K562 (cell line): Measurements from ENCODE around the gene HNRNPA2B1. TPM values are rescaled to one million over a fixed set of nuclear protein-coding genes. Genes with fewer than 3 reads are reported as not detected.

Source experiments
- ATAC-seq: fragments of 200-7000 bp; cut with Tn5 transposase; 3 replicates; pipeline ENCODE4 v1.9.1; 2020; ENCODE audit warnings: moderate library complexity
- BruUV-seq: library from RNA; stranded (reverse); fragments of 400-500 nt; replicated peaks from 2 replicates; lab custom pipeline; 2021; lab: Mats Ljungman, UMichigan
- CTCF ChIA-PET: fragments of 300-600 bp; formaldehyde crosslinking; extraction: SDS; loops from one replicate; lab custom pipeline; 2021; ENCODE audit warnings: low intra/inter-chr PET ratio; lab: Yijun Ruan, JAX
- POLR2A ChIA-PET: fragments of 300-600, 350-650 bp; sonication (Branson Sonifier 250); formaldehyde crosslinking; extraction: SDS; loops from one replicate; lab custom pipeline; 2021; ENCODE audit warnings: antibody characterized with exemption, inconsistent platforms; lab: Yijun Ruan, JAX
- DNase-seq, 4 experiments: peaks; one replicate each; pipeline versions ENCODE4 v3.0.0 to v3.0.0-alpha.2; 2011 to 2018; ENCODE audit warnings: low spot score in 3 of 4, mixed read lengths in 3 of 4; ENCODE audit errors: extremely low read depth in 1 of 4
- FAIRE-seq: peaks from 2 replicates; lab custom pipeline; 2011; peaks lifted over from hg19 to GRCh38; lab: Jason Lieb, UNC
- H2AFZ ChIP-seq: 2 replicates; pipeline ENCODE4 v1.6.0; 2011; ENCODE audit warnings: low read depth, low read length, control low read depth, inconsistent platforms
- H3K27ac ChIP-seq: fragments of 200-600 bp; 3 replicates; pipeline ENCODE4 v1.8.0; 2011; ENCODE audit warnings: low read depth, mild to moderate bottlenecking, control low read depth, inconsistent platforms, low read length, moderate library complexity, mixed read lengths; ENCODE audit errors: extremely low read depth
- H3K27me3 ChIP-seq, 2 experiments: fragments of 300-600 bp in 1 of 2; 2 replicates in 1 of 2; 3 replicates in 1 of 2; pipeline versions ENCODE4 v1.6.0 to v1.8.0; 2011; ENCODE audit warnings: inconsistent platforms in 2 of 2, low read length in 2 of 2, mild to moderate bottlenecking in 1 of 2, mixed read lengths in 1 of 2, moderate library complexity in 1 of 2; ENCODE audit not compliant: control insufficient read depth in 2 of 2, insufficient read depth in 2 of 2
- H3K36me3 ChIP-seq: fragments of 300-600 bp; 3 replicates; pipeline ENCODE4 v1.8.0; 2011; ENCODE audit warnings: mild to moderate bottlenecking, low read length, inconsistent platforms; ENCODE audit not compliant: control insufficient read depth, insufficient read depth
- H3K4me1 ChIP-seq, 2 experiments: fragments of 200-600 bp in 1 of 2; replicated peaks in 1 of 2; 2 replicates in 1 of 2; 3 replicates in 1 of 2; pipeline versions ENCODE4 v1.5.1 to v1.8.0; 2011; ENCODE audit warnings: inconsistent platforms in 2 of 2, low read length in 2 of 2, mild to moderate bottlenecking in 1 of 2, mixed read lengths in 1 of 2, moderate library complexity in 1 of 2; ENCODE audit not compliant: control insufficient read depth in 2 of 2, insufficient read depth in 2 of 2
- H3K4me2 ChIP-seq: 2 replicates; pipeline ENCODE4 v1.6.1; 2011; ENCODE audit warnings: low read length, control low read depth, inconsistent platforms, mixed read lengths; ENCODE audit not compliant: insufficient read depth
- H3K4me3 ChIP-seq: fragments of 200-600 bp; sonication (generic), shearing (Covaris generic); 2 replicates; pipeline ENCODE4 v1.5.1; 2016; ENCODE audit warnings: control low read depth, inconsistent platforms
- H3K79me2 ChIP-seq: fragments of 200-600 bp; 3 replicates; pipeline ENCODE4 v1.8.0; 2011; ENCODE audit warnings: low read length, inconsistent platforms; ENCODE audit not compliant: control insufficient read depth, insufficient read depth
- H3K9ac ChIP-seq, 2 experiments: 2 replicates each; pipeline versions ENCODE4 v1.6.0 to v1.6.1; 2011; ENCODE audit warnings: low read depth in 2 of 2, low read length in 2 of 2, control low read depth in 1 of 2, inconsistent platforms in 1 of 2, mild to moderate bottlenecking in 1 of 2, mixed read lengths in 1 of 2; ENCODE audit not compliant: insufficient read depth in 1 of 2
- H3K9me1 ChIP-seq: one replicate; pipeline ENCODE4 v1.6.0; 2011; ENCODE audit warnings: inconsistent platforms, mild to moderate bottlenecking, low read length, moderate library complexity; ENCODE audit not compliant: control insufficient read depth, insufficient read depth
- H3K9me3 ChIP-seq: replicated peaks from 2 replicates; pipeline ENCODE4 v1.5.1; 2011; ENCODE audit warnings: low read depth, low read length, inconsistent platforms; ENCODE audit not compliant: control insufficient read depth, insufficient read depth
- H4K20me1 ChIP-seq: replicated peaks from 2 replicates; pipeline ENCODE4 v1.6.1; 2011; ENCODE audit warnings: low read length, inconsistent platforms, mixed read lengths; ENCODE audit not compliant: control insufficient read depth, insufficient read depth
- BRD4 ChIP-seq: fragments of 200-600 bp; sonication (generic); IDR thresholded peaks from 2 replicates; pipeline ENCODE4 v1.6.1; 2017; ENCODE audit warnings: inconsistent platforms
- C11orf30 ChIP-seq: fragments of 450-650 bp; IDR thresholded peaks from 2 replicates; pipeline ENCODE4 v1.6.1; 2016; ENCODE audit warnings: low read depth, mild to moderate bottlenecking
- FOSL1 ChIP-seq: fragments of 200-800 bp; sonication (Bioruptor generic); conservative IDR thresholded peaks from 2 replicates; pipeline ENCODE4 v1.6.1; 2016; ENCODE audit warnings: missing genetic modification characterization, missing compliant biosample characterization
- GTF2E2 ChIP-seq: fragments of 200-800 bp; sonication (Bioruptor generic); IDR thresholded peaks from 2 replicates; pipeline ENCODE4 v1.6.1; 2016; ENCODE audit warnings: missing genetic modification characterization, missing compliant biosample characterization
- MAFF ChIP-seq: IDR thresholded peaks from 2 replicates; pipeline ENCODE4 v1.6.1; 2012; ENCODE audit warnings: low read length, improper control_type of control experiment
- MAFG ChIP-seq: fragments of 450-650 bp; conservative IDR thresholded peaks from 2 replicates; pipeline ENCODE4 v1.6.1; 2016; ENCODE audit warnings: missing genetic modification characterization, missing compliant biosample characterization
- MAFK ChIP-seq: IDR thresholded peaks from 2 replicates; pipeline ENCODE4 v1.6.1; 2011; ENCODE audit warnings: low read length, improper control_type of control experiment
- NFIC ChIP-seq: fragments of 450-650 bp; IDR thresholded peaks from 2 replicates; pipeline ENCODE4 v1.6.1; 2017; ENCODE audit warnings: mild to moderate bottlenecking, inconsistent platforms
- SAFB2 ChIP-seq: fragments of 200-400 bp; formaldehyde crosslinking; IDR thresholded peaks from 2 replicates; pipeline ENCODE4 v1.6.1; 2018; ENCODE audit warnings: borderline replicate concordance, low read length, low read depth, moderate library complexity; ENCODE audit not compliant: severe bottlenecking
- SREBF2 ChIP-seq: sonication (generic); formaldehyde crosslinking; IDR thresholded peaks from 2 replicates; pipeline ENCODE4 v1.4.0; 2020; ENCODE audit warnings: mild to moderate bottlenecking, missing genetic modification reagents
- XRCC5 ChIP-seq: fragments of 200-400 bp; formaldehyde crosslinking; IDR thresholded peaks from 2 replicates; pipeline ENCODE4 v1.6.1; 2017; ENCODE audit warnings: low read depth, mild to moderate bottlenecking, low read length
- ZNF316 ChIP-seq: fragments of 450-650 bp; IDR thresholded peaks from 2 replicates; pipeline ENCODE4 v1.6.1; 2016
- ZNF384 ChIP-seq: IDR thresholded peaks from 2 replicates; pipeline ENCODE4 v1.6.1; 2012; ENCODE audit warnings: low read depth, low read length, improper control_type of control experiment
- ZNF76 ChIP-seq: fragments of 250-450 bp; sonication (Bioruptor Pico); IDR thresholded peaks from 2 replicates; pipeline ENCODE4 v1.4.0; 2020; ENCODE audit warnings: mild to moderate bottlenecking, moderate library complexity, borderline replicate concordance
- WGBS: fragments of 100-300 bp; shearing (Covaris generic); methylation state at CpG from one replicate; pipeline ENCODE4 v1.1.6; 2016; ENCODE audit warnings: low coverage, mixed read lengths; ENCODE audit not compliant: insufficient coverage; ENCODE audit errors: missing lambda C conversion rate; 5-methylcytosine and 5-hydroxymethylcytosine counted together
- in situ Hi-C: fragments of 300-500 bp; cut with MboI; formaldehyde crosslinking; loops from 4 replicates; pipeline ENCODE4 v1.15.0; 2018; ENCODE audit warnings: inconsistent platforms, mixed read lengths
- intact Hi-C: fragments of 100-400 bp; cut with micrococcal nuclease; formaldehyde crosslinking; loops from 2 replicates; pipeline ENCODE4 v1.14.2; 2022
- polyA plus RNA-seq, 8 experiments: library from polyadenylated mRNA; depleted of rRNA in 4 of 8; stranded (reverse) in 5 of 8; unstranded in 3 of 8; fragments of >200 nt; fragmentation: Nextera tagmentation in 2 of 8; fragmentation: Illumina TruSeq in 1 of 8; extraction: Ambion mirVana in 2 of 8; extraction: Trizol in 1 of 8; gene quantifications; 2 replicates each; pipeline versions ENCODE4 v1.2.1 to v1.2.3, GENCODE V29; 2011 to 2014; ENCODE audit warnings: inconsistent platforms in 1 of 8, missing spikeins in 1 of 8
- total RNA-seq, 7 experiments: library from RNA; depleted of rRNA in 6 of 7; stranded (reverse); fragments of >200 nt in 6 of 7; fragmentation: Illumina TruSeq in 2 of 7; extraction: Trizol in 2 of 7; gene quantifications; 2 replicates each; pipeline versions ENCODE4 v1.2.1 to v1.2.3, GENCODE V29; 2011 to 2021; ENCODE audit warnings: low replicate concordance in 1 of 7
- TF ChIP-seq, protein P1 (sequence below), 2 experiments: fragments of 450-650 bp; conservative IDR thresholded peaks; 2 replicates each; pipeline ENCODE4 v1.6.1; 2017; ENCODE audit warnings: mild to moderate bottlenecking in 2 of 2, moderate library complexity in 2 of 2

HNRNPA2B1 gene
- total and polyA plus RNA-seq, 9 of the 15 experiments (the other 6 are each of a cell fraction or from before 2014, with no cell fraction given), result 630 to 1,989 (median 865) TPM

GRCh38 chr7:26182283-26182682 is 18.3 kb downstream of the HNRNPA2B1 start:
- Histone ChIP-seq H3K9me3 (no peaks in the 10 kb centered on the region), H3K27ac (no peak overlapping the region), H3K4me1 (peaks cover 14 to 42% of the 10 kb centered on the region in 2 experiments), H3K9me1 (no peaks in the 10 kb centered on the region), H3K4me2 (no peak overlapping the region), H3K4me3 (no peak overlapping the region), H3K79me2 (no peaks in the 10 kb centered on the region), H4K20me1 (no peaks in the 10 kb centered on the region)
- in situ Hi-C loops, result loop anchor here (5.0 kb wide), 1 partner anchor 90 kb away; no protein-coding TSS in a partner anchor
- 59% methylated on average over 6 of the region's 6 CpGs for WGBS
- FAIRE-seq, result no peak
- DNase-seq, result no peak
- TF ChIP-seq SREBF2, result no peak
- TF ChIP-seq NFIC, result peak; percentile 72
- TF ChIP-seq, all 486 proteins: peak for 1
- CTCF ChIA-PET, result no interaction called here
- intact Hi-C loops, result no loop called here
- Histone ChIP-seq H3K36me3 (peaks cover 11% of the 10 kb centered on the region; the same call in 1 of the 3 replicates), H2AFZ (no peak overlapping the region), H3K9ac (peak overlapping the region in 1 of 2 experiments; percentile 54; a peak in 1 of 4 replicates), H3K27me3 (no peaks in the 10 kb centered on the region)
- BruUV-seq, result no TSS peak
- no peak for ATAC-seq
- POLR2A ChIA-PET, result interaction anchor here (0.7 to 5.3 kb wide), 9 partner anchors 9 to 286 kb away, joined by 3 to 23 read pairs (median 4); no protein-coding TSS in a partner anchor

GRCh38 chr7:26181474-26182227 is 18.9 kb downstream of the HNRNPA2B1 start:
- H3K9ac ChIP-seq, result no peak overlapping the region
- H3K27ac ChIP-seq, result peak overlapping the region; percentile 11; the same call in 1 of the 3 replicates
- H4K20me1 ChIP-seq, result no peaks in the 10 kb centered on the region
- H3K4me2 ChIP-seq, result no peak overlapping the region
- H3K9me1 ChIP-seq, result no peaks in the 10 kb centered on the region
- WGBS, result 77% methylated on average over 3 of the region's 3 CpGs
- no peaks in the 10 kb centered on the region for H3K79me2 ChIP-seq
- no peak overlapping the region for H3K4me3 ChIP-seq
- H3K4me1 ChIP-seq, result peaks cover 15 to 42% of the 10 kb centered on the region in 2 experiments
- BruUV-seq, result no TSS peak
- H3K36me3 ChIP-seq, result peaks cover 11% of the 10 kb centered on the region; the same call in 1 of the 3 replicates
- DNase-seq (no peak), ATAC-seq (no peak), FAIRE-seq (no peak)
- H3K9me3 ChIP-seq, result no peaks in the 10 kb centered on the region
- in situ Hi-C loops (loop anchor here (5.0 kb wide), 1 partner anchor 89 kb away; no protein-coding TSS in a partner anchor), intact Hi-C loops (no loop called here)
- H2AFZ ChIP-seq, result no peak overlapping the region
- H3K27me3 ChIP-seq, result no peaks in the 10 kb centered on the region
- ChIA-PET CTCF (no interaction called here), POLR2A (interaction anchor here (0.9 to 5.3 kb wide), 6 partner anchors 8 to 28 kb away, joined by 4 to 23 read pairs (median 6); no protein-coding TSS in a partner anchor)
- TF ChIP-seq SAFB2 (no peak), MAFK (peak; percentile 81; the same call in 1 of the 2 replicates), FOSL1 (tag) (0 out of 2 replicates have a peak, but pooled peaks have one; percentile 5), C11orf30 (peak; percentile 85), MAFF (peak; percentile 78), BRD4 (no peak), MAFG (tag) (peak; percentile 82), ZNF316 (peak; percentile 90), ZNF384 (no peak), XRCC5 (no peak), GTF2E2 (peak; percentile 40; the same call in 1 of the 2 replicates), ZNF76 (CRISPR knock-in tag) (no peak)
- TF ChIP-seq, protein P1, sequence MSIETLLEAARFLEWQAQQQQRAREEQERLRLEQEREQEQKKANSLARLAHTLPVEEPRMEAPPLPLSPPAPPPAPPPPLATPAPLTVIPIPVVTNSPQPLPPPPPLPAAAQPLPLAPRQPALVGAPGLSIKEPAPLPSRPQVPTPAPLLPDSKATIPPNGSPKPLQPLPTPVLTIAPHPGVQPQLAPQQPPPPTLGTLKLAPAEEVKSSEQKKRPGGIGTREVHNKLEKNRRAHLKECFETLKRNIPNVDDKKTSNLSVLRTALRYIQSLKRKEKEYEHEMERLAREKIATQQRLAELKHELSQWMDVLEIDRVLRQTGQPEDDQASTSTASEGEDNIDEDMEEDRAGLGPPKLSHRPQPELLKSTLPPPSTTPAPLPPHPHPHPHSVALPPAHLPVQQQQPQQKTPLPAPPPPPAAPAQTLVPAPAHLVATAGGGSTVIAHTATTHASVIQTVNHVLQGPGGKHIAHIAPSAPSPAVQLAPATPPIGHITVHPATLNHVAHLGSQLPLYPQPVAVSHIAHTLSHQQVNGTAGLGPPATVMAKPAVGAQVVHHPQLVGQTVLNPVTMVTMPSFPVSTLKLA (conservative IDR thresholded peaks at IDR 0.05), result no peak
